Heart right ventricle (tissue), 16 donors: ENCODE results near the gene MTG2. TPM values are rescaled to one million over a fixed set of nuclear protein-coding genes. Genes with fewer than 3 reads are reported as not detected.

Source experiments
- ATAC-seq, 8 donors: fragments of 200-7000 bp; cut with Tn5 transposase; one replicate each; pipeline ENCODE4 v1.9.1; 2020; ENCODE audit warnings: mild to moderate bottlenecking in 8 of 8, moderate library complexity in 8 of 8, moderate number of reproducible peaks in 1 of 8
- DNase-seq, 2 donors: peaks; one replicate each; pipeline ENCODE4 v3.0.0-alpha.2; 2020
- H3K27ac ChIP-seq, 10 donors: fragments of 200-600 bp; sonication (generic) in 2 of 10; one replicate each; pipeline versions ENCODE4 v1.5.0 to v1.8.0; 2020 to 2022; ENCODE audit warnings: mild to moderate bottlenecking in 3 of 10
- H3K27me3 ChIP-seq, 7 donors: fragments of 200-600 bp; one replicate each; pipeline ENCODE4 v1.8.0; 2021 to 2022; ENCODE audit warnings: mild to moderate bottlenecking in 2 of 7
- H3K36me3 ChIP-seq, 9 donors: fragments of 200-600 bp; sonication (generic) in 1 of 9; one replicate each; pipeline versions ENCODE4 v1.5.0 to v1.8.0; 2020 to 2022; ENCODE audit warnings: mild to moderate bottlenecking in 2 of 9
- H3K4me1 ChIP-seq, 9 donors: fragments of 200-600 bp; sonication (generic) in 1 of 9; one replicate each; pipeline versions ENCODE4 v1.5.0 to v1.8.0; 2020 to 2022; ENCODE audit warnings: mild to moderate bottlenecking in 4 of 9
- H3K4me3 ChIP-seq, 10 donors: fragments of 200-600 bp; sonication (generic) in 2 of 10; one replicate each; pipeline versions ENCODE4 v1.5.0 to v1.8.0; 2020 to 2022; ENCODE audit warnings: mild to moderate bottlenecking in 7 of 10, moderate library complexity in 2 of 10
- H3K9me3 ChIP-seq, 11 donors: fragments of 200-600 bp in 10 of 11; sonication (generic) in 2 of 11; one replicate each; pipeline versions ENCODE4 v1.5.0 to v1.8.0; 2013 to 2022; ENCODE audit warnings: mild to moderate bottlenecking in 2 of 11, control low read depth in 1 of 11, moderate library complexity in 1 of 11
- CTCF ChIP-seq, 9 donors: fragments of 200-600 bp; sonication (generic) in 2 of 9; IDR thresholded peaks; one replicate each; pipeline versions ENCODE4 v1.5.0 to v1.8.0; 2021 to 2022; ENCODE audit warnings: antibody characterized with exemption in 9 of 9, mild to moderate bottlenecking in 5 of 9, moderate library complexity in 1 of 9
- WGBS, 2 donors: extraction: QIAGEN DNeasy Blood & Tissue Kit; methylation state at CpG; one replicate each; pipeline ENCODE4 v1.1.7; 2013; ENCODE audit warnings: inconsistent platforms in 1 of 2; 5-methylcytosine and 5-hydroxymethylcytosine counted together
- intact Hi-C, 10 donors: fragments of 100-400 bp; cut with DNase I; formaldehyde crosslinking; loops; one replicate each; pipeline versions ENCODE4 v1.11.1 to v1.14.2; 2022
- polyA plus RNA-seq, 2 donors: library from polyadenylated mRNA; stranded (reverse); fragments of 200-250 nt; gene quantifications; one replicate each; pipeline ENCODE4 v1.2.3, GENCODE V29; 2013
- total RNA-seq, 10 donors: library from RNA; stranded (reverse); fragmentation: NEBNext Ultra II Directional in 3 of 10; extraction: Animal tissue kit (Norgen Biotek cat#: 25700) in 3 of 10; gene quantifications; one replicate each; pipeline versions ENCODE4 v1.2.1 to v1.2.4, GENCODE V29; 2021 to 2023
- donor health status: Arrhythmogenic right ventricular cardiomyopathy.
- donor health status: ischemic (EF 13 %, LVEDD 7.1; RV severe dilation, severe dysfunction).
- donor health status: healthy with polysubstance abuse.
- donor health status: DM: no; HTN: yes; CAD: no.
- donor health status: DM: no; HTN: no; CAD: no.
- donor health status: ischemic (EF 25% LVEDD 6.9; RV normal size, moderate dysfunction).
- donor health status: ischemic (EF 25% LVEDD 5.7; RV mildly dilated, moderate dysfunction).
- donor health status: healthy.
- donor health status: DM: yes; HTN: yes; CAD: no.
- donor health status: Ischemic cardiomyopathy.
- donor health status: ischemic (EF 35%, LVEDD 5.7; RV mildly dilated, moderate dysfunction).
- donor health status: nonischemic (EF 11% LVEDD 7.7; RV severe dilation, severe dysfunction).
- donor health status: DM: yes; HTN: yes; CAD: no.
- donor health status: PGD.
- donor health status: ischemic (EF 29% LVEDD 5.4; RV normal size, mild dysfunction).
- donor health status: nonischemic (EF 23%, LVEDD 6.1; RV moderate dilation, normal function).

The MTG2 gene
- total and polyA plus RNA-seq, 12 donors: 21.5 to 55.5 (median 28.2) TPM

DNA sequence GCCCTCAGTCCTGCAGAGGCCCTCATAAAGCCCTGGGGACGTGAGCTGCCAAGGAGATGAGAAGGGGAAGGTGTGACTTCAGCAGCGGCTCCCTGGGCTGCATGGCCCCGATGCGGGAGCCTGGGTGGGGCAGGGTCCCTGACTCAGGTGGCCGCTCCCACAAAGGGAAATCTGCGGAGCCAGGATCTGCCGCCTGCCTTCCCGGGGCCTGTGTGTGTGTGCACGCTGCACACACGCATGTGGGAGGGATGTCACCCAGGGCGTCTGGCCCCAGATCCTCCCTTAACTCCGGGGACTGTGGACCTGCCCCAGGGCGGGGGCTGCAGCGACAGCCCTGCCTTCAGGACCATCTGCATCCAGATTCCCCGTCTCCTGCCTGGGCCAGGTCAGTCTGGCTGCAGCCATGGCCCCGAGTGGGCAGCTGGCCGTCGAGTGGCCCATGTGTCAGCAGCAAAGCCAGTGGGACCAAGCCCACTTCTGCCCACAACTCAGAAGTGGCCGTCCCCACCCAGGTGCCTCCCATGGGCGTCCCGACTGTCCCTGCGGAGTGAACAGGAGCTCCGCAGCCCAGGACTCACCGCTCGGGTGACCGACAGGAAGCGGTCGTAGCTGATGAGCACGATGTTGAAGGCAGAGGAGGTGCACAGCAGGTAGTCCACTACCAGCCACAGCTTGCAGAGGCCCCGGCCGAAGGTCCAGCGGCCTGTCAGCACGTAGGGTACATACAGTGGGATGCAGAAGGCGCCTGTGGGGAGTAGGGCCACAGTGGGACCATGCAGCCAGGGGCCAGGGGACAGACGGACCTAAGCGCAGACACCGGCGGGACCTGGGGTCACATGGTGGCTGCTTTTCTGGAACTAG, 35.3 kb downstream of the MTG2 start:
- 54 to 57% methylated on average over 38 of the region's 38 CpGs for WGBS, 2 donors
- H3K4me1 ChIP-seq: peaks cover 3 to 23% (median 12%) of the 10 kb centered on the region in 9 donors
- DNase-seq: no peak
- no peak for TF ChIP-seq CTCF (IDR thresholded peaks at IDR 0.05)
- H3K9me3 ChIP-seq: no peaks in the 10 kb centered on the region
- intact Hi-C loops: no loop called here
- no peak overlapping the region for H3K27ac ChIP-seq
- H3K4me3 ChIP-seq: no peak overlapping the region
- H3K27me3 ChIP-seq: peaks cover 38 to 90% (median 89%) of the 10 kb centered on the region in 7 donors
- no peaks in the 10 kb centered on the region for H3K36me3 ChIP-seq
- ATAC-seq: peak in 1 of 8 donors; percentile 12

DNA sequence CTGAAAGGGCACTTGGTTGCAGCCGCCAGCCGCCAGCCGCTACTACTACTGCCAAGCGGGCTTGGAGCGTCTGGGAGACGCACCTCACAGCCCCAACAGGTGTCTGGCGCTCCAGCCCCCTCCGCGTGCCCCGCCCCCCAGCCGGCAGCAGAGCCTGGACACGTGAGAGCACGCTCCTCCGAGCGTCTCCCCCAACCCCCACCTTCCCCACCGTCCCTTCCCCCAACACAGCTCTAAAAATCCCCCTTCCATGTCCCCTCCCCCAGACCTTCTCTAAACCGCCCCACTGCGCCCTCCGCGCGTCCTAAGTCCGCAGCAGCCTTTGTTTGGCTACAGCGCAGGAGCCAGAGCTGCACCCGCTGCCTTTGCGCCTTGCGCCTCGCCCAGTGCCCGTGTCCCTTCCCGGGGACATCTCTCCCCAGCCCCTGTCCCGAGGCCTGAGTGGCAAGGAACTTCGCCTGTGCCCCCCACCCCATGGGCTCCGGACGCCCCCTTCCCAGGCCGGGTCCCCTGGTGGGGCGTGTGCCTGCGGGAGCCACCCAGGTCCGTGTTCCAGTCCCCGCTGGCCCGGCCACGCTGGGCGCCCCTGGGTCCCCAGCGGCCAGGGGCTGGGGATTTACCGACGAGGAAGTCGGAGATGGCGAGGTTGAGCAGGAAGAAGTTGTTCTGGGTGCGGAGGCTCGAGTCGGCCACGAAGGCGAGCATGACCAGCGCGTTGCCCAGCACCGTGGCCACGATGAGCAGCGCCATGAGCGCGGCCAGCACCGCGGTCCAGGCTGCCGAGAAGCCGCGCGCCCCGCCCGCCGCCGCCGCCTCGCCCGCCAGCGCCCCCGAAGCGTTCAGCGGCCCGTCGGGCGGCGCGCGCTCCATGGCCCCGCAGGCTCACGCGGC, 36.5 kb downstream of the MTG2 start:
- WGBS, 2 donors: 2% methylated on average over 58 to 84 of the region's 84 CpGs

GRCh38 chr20:62219992-62220665, 37.3 kb downstream of the MTG2 start, which contains the start of gene HRH3:
HRH3 (minus strand) TSS chr20:62220278; CDS start chr20:62219970, 308 bp downstream.
- peak within 1 kb of the TSS in 8 of 10 donors; percentile 15 to 43 (median 29) for H3K4me3 ChIP-seq
- H3K9me3 ChIP-seq: no peaks in the 10 kb centered on the region
- H3K36me3 ChIP-seq: no peaks in the 10 kb centered on the region
- H3K4me1 ChIP-seq: peaks cover 3 to 23% (median 12%) of the 10 kb centered on the region in 9 donors
- ATAC-seq (peak; percentile 61 to 85 (median 79)), DNase-seq (peak in 1 of 2 donors; percentile 52)
- peaks cover 38 to 93% (median 88%) of the 10 kb centered on the region in 7 donors for H3K27me3 ChIP-seq
- WGBS, 2 donors: 0 to 1% methylated on average over 51 to 84 of the region's 84 CpGs
- no peak for TF ChIP-seq CTCF (IDR thresholded peaks at IDR 0.05)
- no peak within 1 kb of the TSS for H3K27ac ChIP-seq
- intact Hi-C loops: no loop called here

More for the DNA sequence above, 36.5 kb downstream of the MTG2 start:
- Histone ChIP-seq H3K36me3 (no peaks in the 10 kb centered on the region), H3K27me3 (peaks cover 38 to 94% (median 92%) of the 10 kb centered on the region in 7 donors), H3K27ac (no peak overlapping the region), H3K4me1 (peaks cover 3 to 23% (median 12%) of the 10 kb centered on the region in 9 donors), H3K9me3 (no peaks in the 10 kb centered on the region), H3K4me3 (peak overlapping the region in 6 of 10 donors; percentile 3 to 31 (median 24))
- ATAC-seq: no peak
- intact Hi-C loops: no loop called here
- TF ChIP-seq CTCF (IDR thresholded peaks at IDR 0.05): no peak
- DNase-seq: no peak
